Gastroesophageal sphincter (tissue), 4 donors: Measurements from ENCODE around the gene LOC101059915.
"Not testable (repeated sequence)": the region's sequence is repeated elsewhere in the genome, so short reads cannot be mapped to it uniquely, and the experiment has no call there.

ENCODE experiments used
- ATAC-seq: fragments of 150-250 bp; one replicate; pipeline ENCODE4 v1.9.1; 2016; ENCODE audit warnings: mild to moderate bottlenecking, moderate library complexity
- H3K27ac ChIP-seq, 4 donors: fragments of 200-600 bp; sonication (generic) in 3 of 4; 1 replicate in 3 of 4; 2 replicates in 1 of 4; pipeline ENCODE4 v1.5.1; 2016 to 2019
- H3K27me3 ChIP-seq: fragments of 200-600 bp; sonication (generic); one replicate; pipeline ENCODE4 v1.5.1; 2019
- H3K36me3 ChIP-seq, 2 donors: fragments of 200-600 bp; sonication (generic); one replicate each; pipeline ENCODE4 v1.5.1; 2019; ENCODE audit warnings: control low read depth in 1 of 2
- H3K4me1 ChIP-seq, 3 donors: fragments of 200-600 bp; sonication (generic); 1 replicate in 2 of 3; 2 replicates in 1 of 3; pipeline ENCODE4 v1.5.1; 2016 to 2019; ENCODE audit warnings: control low read depth in 2 of 3
- H3K4me3 ChIP-seq, 2 donors: fragments of 200-600 bp; sonication (generic); one replicate each; pipeline ENCODE4 v1.5.1; 2019; ENCODE audit warnings: mild to moderate bottlenecking in 1 of 2, moderate library complexity in 1 of 2
- H3K9me3 ChIP-seq, 3 donors: fragments of 200-600 bp; sonication (generic); one replicate each; pipeline ENCODE4 v1.5.1; 2017 to 2019; ENCODE audit warnings: control low read depth in 2 of 3
- CTCF ChIP-seq, 4 experiments: fragments of 200-600 bp in 2 of 4; fragments of 450-650 bp in 2 of 4; sonication (generic) in 1 of 4; IDR thresholded peaks; one replicate each; pipeline ENCODE4 v1.5.1; 2017 to 2019; ENCODE audit warnings: antibody characterized with exemption in 4 of 4, mild to moderate bottlenecking in 2 of 4, moderate library complexity in 2 of 4
- EP300 ChIP-seq: sonication (generic); formaldehyde crosslinking; IDR thresholded peaks from one replicate; pipeline ENCODE4 v1.6.1; 2017; ENCODE audit warnings: antibody characterized with exemption, mild to moderate bottlenecking
- POLR2A ChIP-seq, 2 donors: fragments of 450-650 bp; IDR thresholded peaks; one replicate each; pipeline ENCODE4 v1.6.1; 2017; ENCODE audit warnings: antibody characterized with exemption in 2 of 2, mild to moderate bottlenecking in 2 of 2, moderate library complexity in 1 of 2
- POLR2AphosphoS5 ChIP-seq: sonication (generic); formaldehyde crosslinking; IDR thresholded peaks from one replicate; pipeline ENCODE4 v1.6.1; 2017; ENCODE audit warnings: antibody characterized with exemption
- WGBS, 2 donors: methylation state at CpG; one replicate each; pipeline ENCODE4 v1.1.5; 2018; ENCODE audit warnings: low coverage in 1 of 2; 5-methylcytosine and 5-hydroxymethylcytosine counted together

LOC101059915 gene

GRCh38 chrX:71637848-71638247, 29.5 kb upstream of the LOC101059915 start:
- ATAC-seq = peak; percentile 35
- no peak overlapping the region for H3K4me3 ChIP-seq
- H3K36me3 ChIP-seq = no peaks in the 10 kb centered on the region
- no peaks in the 10 kb centered on the region for H3K27me3 ChIP-seq
- peak overlapping the region; percentile 46 to 59 (median 48) for H3K27ac ChIP-seq
- H3K9me3 ChIP-seq = no peaks in the 10 kb centered on the region
- WGBS, 2 donors = 21 to 35% methylated on average over 2 to 3 of the region's 4 CpGs
- H3K4me1 ChIP-seq = peaks cover 0 to 16% (median 0%) of the 10 kb centered on the region in 3 donors
- TF ChIP-seq POLR2AphosphoS5 = no peak
- no peak for TF ChIP-seq POLR2A (IDR thresholded peaks at IDR 0.05)
- TF ChIP-seq CTCF (IDR thresholded peaks at IDR 0.05) = no peak
- TF ChIP-seq EP300 = no peak

- no peak overlapping the region for H3K4me3 ChIP-seq
- H3K9me3 ChIP-seq = no peaks in the 10 kb centered on the region
- H3K4me1 ChIP-seq = peaks cover 0 to 16% (median 0%) of the 10 kb centered on the region in 3 donors
- WGBS, 2 donors = 67 to 83% methylated on average over 2 to 3 of the region's 4 CpGs
- H3K27me3 ChIP-seq = no peaks in the 10 kb centered on the region
- ATAC-seq = no peak
- H3K27ac ChIP-seq = peak overlapping the region in 2 of 4 donors; percentile 46 to 59
- no peak for TF ChIP-seq CTCF (IDR thresholded peaks at IDR 0.05)
- TF ChIP-seq EP300 = no peak
- no peak for TF ChIP-seq POLR2A (IDR thresholded peaks at IDR 0.05)
- H3K36me3 ChIP-seq = no peaks in the 10 kb centered on the region
These were observed 28.9 kb upstream of the LOC101059915 start for GRCh38 chrX:71638409-71638808.

GRCh38 chrX:71640002-71640401, 27.3 kb upstream of the LOC101059915 start:
- Histone ChIP-seq H3K9me3 (no peaks in the 10 kb centered on the region), H3K27ac (no peak overlapping the region), H3K36me3 (no peaks in the 10 kb centered on the region), H3K4me1 (peaks cover 0 to 16% (median 0%) of the 10 kb centered on the region in 3 donors), H3K4me3 (no peak overlapping the region), H3K27me3 (no peaks in the 10 kb centered on the region)
- 83 to 93% methylated on average over 3 of the region's 4 CpGs for WGBS, 2 donors
- no peak for TF ChIP-seq POLR2A (IDR thresholded peaks at IDR 0.05)
- ATAC-seq = no peak

GRCh38 chrX:71644406-71644805, 22.9 kb upstream of the LOC101059915 start:
- not testable (repeated sequence) for H3K9me3 ChIP-seq, H3K36me3 ChIP-seq, H3K4me1 ChIP-seq, ATAC-seq, H3K27ac ChIP-seq, H3K4me3 ChIP-seq, H3K27me3 ChIP-seq
- 100% methylated on average over 1 of the region's 6 CpGs; no CpG with 5 or more reads in 1 of the 2 donors for WGBS, 2 donors

GRCh38 chrX:71650333-71650969, 16.9 kb upstream of the LOC101059915 start:
- H3K9me3 ChIP-seq = no peaks in the 10 kb centered on the region
- no peaks in the 10 kb centered on the region for H3K4me1 ChIP-seq
- no peak overlapping the region for H3K27ac ChIP-seq
- WGBS, 2 donors = 63% methylated on average over 4 of the region's 4 CpGs; no CpG with 5 or more reads in 1 of the 2 donors
- no peaks in the 10 kb centered on the region for H3K27me3 ChIP-seq
- no peak for TF ChIP-seq CTCF (IDR thresholded peaks at IDR 0.05)
- no peak for TF ChIP-seq POLR2AphosphoS5
- TF ChIP-seq POLR2A (IDR thresholded peaks at IDR 0.05) = no peak
- TF ChIP-seq EP300 = no peak
- no peak for ATAC-seq
- H3K36me3 ChIP-seq = no peaks in the 10 kb centered on the region
- H3K4me3 ChIP-seq = no peak overlapping the region

- 33 to 50% methylated on average over 2 of the region's 2 CpGs for WGBS, 2 donors
- no peak overlapping the region for H3K27ac ChIP-seq
- TF ChIP-seq EP300 = no peak
- no peak for TF ChIP-seq POLR2AphosphoS5
- peak; percentile 27 to 69 (median 42) for TF ChIP-seq CTCF (IDR thresholded peaks at IDR 0.05)
- no peak for TF ChIP-seq POLR2A (IDR thresholded peaks at IDR 0.05)
- ATAC-seq = no peak
- no peak overlapping the region for H3K4me3 ChIP-seq
- no peaks in the 10 kb centered on the region for H3K27me3 ChIP-seq
- H3K36me3 ChIP-seq = no peaks in the 10 kb centered on the region
- H3K9me3 ChIP-seq = no peaks in the 10 kb centered on the region
- H3K4me1 ChIP-seq = no peaks in the 10 kb centered on the region
These were observed 14.9 kb upstream of the LOC101059915 start for GRCh38 chrX:71652405-71652804.
